GM12864 (cell line): ENCODE results near the gene RNF150.

Experiments used
- DNase-seq: peaks from one replicate; pipeline ENCODE4 v3.0.0-alpha.2; 2011; ENCODE audit warnings: low read depth
- H3K4me3 ChIP-seq: 2 replicates; pipeline ENCODE4 v1.5.1; 2011; ENCODE audit warnings: mild to moderate bottlenecking, low read depth, low read length, control low read depth
- CTCF ChIP-seq: IDR thresholded peaks from 2 replicates; pipeline ENCODE4 v1.5.1; 2011; ENCODE audit warnings: low read depth, mild to moderate bottlenecking, moderate library complexity, low read length, control low read depth, inconsistent platforms; ENCODE audit errors: missing control alignments

Gene RNF150

GRCh38 chr4:140888054-140888453 is 245.2 kb downstream of the RNF150 start:
- no peak for TF ChIP-seq CTCF
- DNase-seq: no peak
- H3K4me3 ChIP-seq: no peak overlapping the region

GRCh38 chr4:140887467-140887866 is 245.8 kb downstream of the RNF150 start:
- no peak for DNase-seq
- H3K4me3 ChIP-seq: no peak overlapping the region
- TF ChIP-seq CTCF: no peak

- peak; percentile 89 for TF ChIP-seq CTCF
- no peak overlapping the region for H3K4me3 ChIP-seq
- DNase-seq: peak; percentile 52
These were observed 248.7 kb downstream of the RNF150 start for GRCh38 chr4:140884431-140885058.

GRCh38 chr4:140877781-140878180 is 255.5 kb downstream of the RNF150 start:
- H3K4me3 ChIP-seq: no peak overlapping the region
- DNase-seq: no peak
- no peak for TF ChIP-seq CTCF

GRCh38 chr4:140876615-140877364 is 256.5 kb downstream of the RNF150 start:
- DNase-seq: no peak
- no peak for TF ChIP-seq CTCF
- H3K4me3 ChIP-seq: no peak overlapping the region

GRCh38 chr4:140875746-140876452 is 257.4 kb downstream of the RNF150 start:
- no peak overlapping the region for H3K4me3 ChIP-seq
- no peak for DNase-seq
- TF ChIP-seq CTCF: no peak
